GM18907 (cell line): Measurements from ENCODE around the gene NAALADL2.
"Not testable (repeated sequence)": the region's sequence is repeated elsewhere in the genome, so short reads cannot be mapped to it uniquely, and the experiment has no call there.

Experiments used
- ATAC-seq: cut with Tn5 transposase; IDR thresholded peaks from one replicate; pipeline ENCODE4 v1.9.1; 2021; ENCODE audit warnings: mild to moderate bottlenecking, moderate library complexity; ENCODE audit not compliant: unreplicated experiment

NAALADL2 gene

DNA sequence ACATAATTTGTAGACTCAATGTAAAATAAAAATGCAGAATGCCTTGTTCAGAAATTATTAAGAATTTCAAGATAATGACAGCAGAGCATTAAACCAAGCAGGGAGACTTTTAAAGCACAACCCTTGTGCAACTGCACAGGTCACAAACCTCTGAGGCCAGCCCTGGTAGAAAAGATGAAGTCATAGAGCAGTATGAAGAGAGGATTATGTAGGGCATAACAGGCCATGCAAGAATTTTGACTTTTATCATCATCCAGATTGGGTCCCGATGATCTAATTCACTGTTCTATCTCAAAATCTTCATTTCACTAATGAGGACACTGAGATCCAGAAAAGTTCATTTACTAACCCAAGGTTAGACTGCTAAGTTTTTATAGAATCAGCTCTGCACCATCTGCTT, 388.5 kb downstream of the NAALADL2 start:
- ATAC-seq = no peak

DNA sequence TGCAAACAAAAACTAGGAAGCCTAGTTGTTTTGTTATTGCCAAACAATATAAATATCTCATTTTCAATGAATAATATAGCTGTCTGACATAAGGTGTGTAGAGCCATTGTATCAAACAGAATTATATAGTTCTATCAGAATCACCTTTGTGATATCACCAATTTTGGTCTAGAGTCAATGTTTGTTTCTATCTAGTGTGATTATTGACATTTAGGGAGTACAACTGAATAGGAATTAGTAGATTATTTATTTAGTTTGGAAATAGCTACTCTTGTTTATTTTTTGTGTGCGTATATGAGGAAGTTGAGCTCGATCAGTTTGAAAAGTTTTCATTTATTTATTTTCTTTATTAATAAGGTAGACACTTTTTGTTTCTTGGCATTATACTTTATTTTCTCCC, 389.7 kb downstream of the NAALADL2 start:
- ATAC-seq = no peak

GRCh38 chr3:175255698-175256097, 396.6 kb downstream of the NAALADL2 start:
- ATAC-seq = no peak

GRCh38 chr3:175257123-175257522, 398.0 kb downstream of the NAALADL2 start:
- ATAC-seq = no peak

DNA sequence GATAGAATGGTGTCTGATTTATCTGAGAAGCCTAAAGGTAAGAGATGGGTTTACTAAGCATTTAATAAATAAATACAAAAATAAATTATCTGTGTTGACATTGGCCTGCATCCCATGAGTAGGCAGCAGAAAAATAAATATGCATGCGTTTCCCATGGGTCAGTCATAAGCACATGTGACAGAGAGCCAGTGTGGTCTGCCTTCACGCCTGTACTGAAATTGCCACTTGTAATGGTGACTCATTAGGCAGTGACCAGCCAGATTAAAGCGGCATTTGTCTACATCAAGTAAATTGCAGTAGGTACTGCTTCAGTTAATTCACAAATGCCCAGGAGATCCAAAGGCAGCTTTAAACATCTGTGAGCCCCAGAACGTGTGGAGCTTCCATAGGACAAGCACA, 399.6 kb downstream of the NAALADL2 start:
- no peak for ATAC-seq

DNA sequence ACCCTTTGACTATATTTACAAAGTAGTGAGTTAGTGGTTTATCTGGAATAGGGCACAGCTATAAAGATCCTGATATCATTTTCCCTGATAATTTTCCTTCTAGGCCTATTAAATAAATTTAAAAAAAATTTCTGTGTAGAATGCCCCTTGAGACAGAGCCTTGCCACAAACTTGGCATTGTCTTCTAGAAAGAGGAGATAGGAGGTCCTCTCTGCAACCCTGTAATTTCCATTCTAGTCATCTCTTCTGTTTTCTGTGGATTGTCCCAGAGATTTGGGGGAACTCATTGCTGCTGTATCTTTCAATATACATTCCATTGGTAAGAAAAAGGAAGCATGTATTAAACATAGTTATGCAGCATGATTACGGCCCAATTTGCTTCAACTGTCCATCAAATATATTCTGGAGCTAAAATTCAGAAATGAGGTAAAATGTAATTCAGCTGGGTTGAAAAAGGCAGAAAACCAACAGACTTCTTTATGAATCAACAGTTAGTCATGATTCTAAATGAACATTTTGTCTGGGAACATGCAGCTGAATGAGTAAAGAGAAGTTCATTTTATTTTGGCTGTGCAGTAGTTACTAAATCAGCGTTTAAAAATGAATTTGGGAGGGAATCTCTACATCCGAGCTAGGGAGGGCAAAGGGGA, 401.1 kb downstream of the NAALADL2 start:
- no peak for ATAC-seq

- ATAC-seq = no peak
Observed at GRCh38 chr3:175266478-175266877, 407.3 kb downstream of the NAALADL2 start.

DNA sequence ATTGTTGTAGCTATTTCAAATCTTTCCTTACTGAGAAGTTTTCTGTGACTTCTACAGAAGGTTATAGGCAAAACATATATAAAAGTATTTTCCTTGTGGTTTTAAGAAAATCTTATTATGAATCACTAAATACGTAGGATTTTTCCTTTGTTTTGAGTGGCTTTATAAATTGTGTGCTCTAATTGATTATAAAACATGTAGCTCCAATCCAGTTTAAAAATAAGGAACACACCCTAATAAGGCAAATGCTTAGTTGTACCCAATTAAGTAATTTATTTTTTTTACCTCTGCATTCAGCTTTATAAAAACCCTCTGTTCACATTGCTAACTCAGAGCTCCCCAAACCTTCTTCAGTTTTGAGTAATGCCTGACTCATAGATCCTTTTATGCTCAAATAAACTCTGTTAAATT, 408.0 kb downstream of the NAALADL2 start:
- no peak for ATAC-seq

DNA sequence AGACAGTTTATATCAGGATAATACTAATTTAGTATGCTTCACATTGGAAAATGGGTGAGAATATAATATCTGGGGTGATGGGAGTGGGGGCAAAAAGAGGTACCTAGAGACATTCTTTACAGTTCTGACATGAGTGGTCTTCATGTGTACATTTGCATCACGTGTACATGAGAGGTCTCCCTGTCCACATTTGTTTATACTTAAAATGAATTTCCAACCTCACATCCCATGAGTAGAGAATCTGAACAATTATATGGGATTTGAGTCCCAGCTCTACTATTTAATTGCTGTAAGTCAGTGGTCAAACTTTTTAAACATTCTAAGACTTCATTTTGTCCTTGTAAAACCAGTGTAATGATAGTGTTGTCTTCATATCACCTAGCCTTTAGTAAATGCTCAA, 408.4 kb downstream of the NAALADL2 start:
- no peak for ATAC-seq

GRCh38 chr3:175269394-175269793, 410.3 kb downstream of the NAALADL2 start:
- ATAC-seq = no peak

DNA sequence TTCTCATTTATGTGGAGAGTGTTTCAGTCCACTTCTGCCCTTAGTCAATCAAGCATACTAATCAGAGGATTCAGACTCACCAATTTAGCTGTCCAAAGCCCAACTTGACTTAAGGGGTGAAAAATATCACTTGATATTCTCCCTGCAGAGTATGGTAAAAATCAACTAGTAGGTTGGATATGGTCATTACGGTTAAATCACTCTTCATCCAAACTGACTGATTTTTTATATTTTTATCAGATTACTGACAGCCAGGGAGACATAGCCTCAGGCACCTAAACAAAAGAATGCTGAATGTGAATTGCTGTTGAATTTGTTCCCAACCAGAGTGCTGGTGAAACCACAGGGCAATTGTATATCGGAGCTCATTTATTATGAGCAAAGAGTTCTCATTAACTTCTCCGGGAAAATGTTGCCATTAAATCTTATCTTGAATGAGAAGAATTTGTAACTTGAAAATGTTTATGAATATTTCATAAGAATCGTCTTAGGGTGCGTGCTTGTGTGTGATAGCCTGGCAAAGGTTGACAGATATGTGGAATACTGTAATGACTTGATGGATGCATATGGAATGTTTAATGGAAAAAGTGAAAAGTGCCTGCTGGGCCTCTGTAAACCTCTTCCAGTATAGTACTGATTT, 411.2 kb downstream of the NAALADL2 start:
- ATAC-seq = no peak

GRCh38 chr3:175270866-175271265, 411.7 kb downstream of the NAALADL2 start:
- ATAC-seq = no peak

DNA sequence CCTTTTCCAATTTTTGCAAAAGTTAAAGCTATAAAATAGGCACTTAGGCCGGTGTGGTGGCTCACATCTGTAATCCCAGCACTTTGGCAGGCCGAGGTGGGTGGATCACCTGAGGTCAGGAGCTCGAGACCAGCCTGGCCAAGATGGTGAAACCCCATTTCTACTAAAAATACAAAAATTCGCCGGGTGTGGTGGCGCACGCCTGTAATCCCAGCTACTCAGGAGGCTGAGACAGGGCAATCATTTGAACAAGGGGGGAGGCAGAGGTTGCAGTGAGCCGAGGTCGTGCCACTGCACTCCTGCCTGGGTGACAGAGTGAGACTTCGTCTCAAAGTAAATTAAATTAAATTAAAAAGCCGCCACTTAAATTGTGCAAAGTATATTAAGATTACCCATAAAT, 412.3 kb downstream of the NAALADL2 start:
- not testable (repeated sequence) for ATAC-seq

- no peak for ATAC-seq
Observed at GRCh38 chr3:175272392-175272791, 413.3 kb downstream of the NAALADL2 start.

- ATAC-seq = no peak
Observed at GRCh38 chr3:175273573-175273972, 414.4 kb downstream of the NAALADL2 start.

DNA sequence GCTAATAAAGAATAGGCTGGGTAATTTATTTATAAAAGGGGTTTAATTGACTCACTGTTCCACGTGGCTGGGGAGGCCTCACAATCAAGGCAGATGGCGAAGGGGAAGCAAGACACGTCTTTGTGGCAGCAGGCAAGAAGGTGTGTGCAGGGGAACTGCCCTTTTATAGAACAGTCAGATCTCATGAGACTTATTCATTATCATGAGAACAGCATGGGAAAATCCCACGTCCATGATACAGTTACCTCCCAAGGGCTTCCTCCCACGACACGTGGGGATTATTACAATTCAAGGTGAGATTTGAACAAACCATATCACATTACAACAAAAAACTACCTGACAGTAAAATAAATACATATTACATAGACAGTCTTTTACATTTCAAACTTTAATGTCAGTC, 414.9 kb downstream of the NAALADL2 start:
- ATAC-seq = peak; percentile 90

- peak; percentile 69 for ATAC-seq
Observed at GRCh38 chr3:175274474-175275218, 415.5 kb downstream of the NAALADL2 start.

DNA sequence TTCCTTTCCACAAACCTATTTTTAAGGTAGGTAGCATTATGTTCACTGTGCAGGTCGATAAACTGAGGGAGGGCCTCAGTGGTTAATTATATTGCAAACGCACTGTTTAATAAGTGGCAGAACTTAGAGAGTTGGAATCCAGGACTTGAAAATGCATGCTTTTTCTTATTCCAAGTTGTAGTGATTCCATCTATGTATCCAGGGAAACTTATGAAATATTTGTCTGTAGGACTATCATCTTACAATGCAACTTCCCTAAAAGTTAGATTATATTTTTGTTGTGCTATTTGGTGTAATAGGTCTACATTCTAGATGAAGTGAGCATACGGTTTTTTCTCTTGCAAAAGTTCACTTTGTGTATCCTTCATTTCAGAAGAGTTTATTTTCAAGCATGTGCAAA, 419.5 kb downstream of the NAALADL2 start:
- no peak for ATAC-seq

DNA sequence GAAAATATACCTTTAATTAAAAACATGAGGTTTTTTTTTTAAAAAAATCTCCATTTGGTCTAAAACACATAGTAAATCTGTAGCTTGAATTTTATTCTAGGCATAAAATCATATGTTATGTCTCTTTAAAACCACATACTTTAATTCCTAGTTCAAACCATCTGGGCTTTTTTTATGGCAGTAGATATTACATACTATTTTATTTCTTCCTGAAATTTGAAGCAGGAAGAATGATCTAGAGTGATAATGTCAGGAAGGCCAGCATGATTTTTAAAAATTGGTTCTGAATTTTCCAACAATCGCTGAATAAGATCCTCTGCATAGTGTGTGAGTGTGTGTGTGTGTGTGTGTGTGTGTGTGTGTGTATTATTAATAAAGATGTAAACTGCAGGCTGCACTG, 420.3 kb downstream of the NAALADL2 start:
- no peak for ATAC-seq

DNA sequence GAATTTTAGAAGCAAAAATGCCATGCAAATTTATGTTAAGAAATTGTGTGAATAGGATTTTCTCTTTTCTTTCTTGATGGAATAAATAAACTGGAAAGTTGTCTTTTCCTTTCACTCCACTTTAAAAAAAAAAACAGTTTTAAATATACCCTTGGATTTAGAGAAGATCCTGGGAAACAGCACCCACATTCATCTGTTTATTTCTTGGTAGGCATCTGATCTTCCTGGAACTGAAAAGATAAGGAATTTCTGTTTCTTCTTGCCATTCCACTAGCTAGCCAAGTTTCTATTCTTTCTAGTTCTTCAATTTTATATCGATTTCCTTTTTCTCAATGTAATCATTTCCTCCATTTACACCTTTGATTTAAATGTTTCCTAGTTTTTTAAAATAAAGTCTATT, 420.8 kb downstream of the NAALADL2 start:
- no peak for ATAC-seq

DNA sequence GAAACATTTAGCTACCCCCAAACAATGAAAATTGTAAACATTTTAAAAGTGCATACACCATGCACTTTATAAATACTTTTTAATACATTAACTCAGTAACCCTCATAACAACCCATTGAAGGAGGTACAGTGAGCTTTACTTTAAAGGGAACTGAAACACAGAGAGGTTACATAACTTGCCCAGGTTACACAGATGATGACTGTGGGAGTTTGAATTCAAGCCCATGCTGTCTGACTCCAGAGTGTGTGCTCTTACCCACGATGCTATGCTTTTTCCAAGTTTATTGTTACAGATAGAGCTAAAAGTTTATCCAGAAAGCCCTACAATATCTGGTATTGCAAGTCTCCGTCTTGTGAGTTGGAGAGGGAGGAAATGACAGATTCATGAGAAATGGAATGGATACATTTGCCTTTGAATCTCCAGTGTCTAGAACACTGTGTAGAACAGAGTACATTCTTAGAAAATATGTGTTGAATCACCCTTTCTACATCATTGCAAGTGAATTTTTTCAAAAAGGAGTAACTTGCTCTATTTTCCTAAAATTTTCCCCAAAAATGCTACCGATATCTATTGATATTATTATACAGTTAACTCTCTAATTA, 428.3 kb downstream of the NAALADL2 start:
- peak; percentile 100 for ATAC-seq

- ATAC-seq = no peak
Observed at GRCh38 chr3:175288621-175289020, 429.5 kb downstream of the NAALADL2 start.
